Adrenal gland (tissue), 5 donors: ENCODE results near the gene C2orf49.

Experiments used
- CTCF ChIP-seq, 6 experiments: fragments of 450-650 bp in 4 of 6; fragments of 200-600 bp in 2 of 6; sonication (generic) in 1 of 6; IDR thresholded peaks; 1 replicate in 5 of 6; 2 replicates in 1 of 6; pipeline versions ENCODE4 v1.5.1 to v1.8.0; 2016 to 2021; ENCODE audit warnings: antibody characterized with exemption in 6 of 6, mild to moderate bottlenecking in 2 of 6, moderate library complexity in 1 of 6
- POLR2A ChIP-seq, 2 donors: fragments of 450-650 bp; IDR thresholded peaks; one replicate each; pipeline ENCODE4 v1.6.1; 2017; ENCODE audit warnings: antibody characterized with exemption in 2 of 2, mild to moderate bottlenecking in 2 of 2, moderate library complexity in 1 of 2
- donor health status: DM: no; HTN: no; CAD: no.

- TF ChIP-seq POLR2A (IDR thresholded peaks at IDR 0.05) (peak in 1 of 2 donors; percentile 30), CTCF (IDR thresholded peaks at IDR 0.05) (no peak)
Measured at GRCh38 chr2:105328281-105329196, 8.8 kb upstream of the C2orf49 start.
